H1 (cell line): Measurements from ENCODE around the gene MYL5. TPM values are rescaled to one million over a fixed set of nuclear protein-coding genes. Genes with fewer than 3 reads are reported as not detected.

Experiments
- CHD2 ChIP-seq: IDR thresholded peaks from 2 replicates; pipeline ENCODE4 v1.6.1; 2012; ENCODE audit warnings: low read length, improper control_type of control experiment
- FOSL1 ChIP-seq: IDR thresholded peaks from 2 replicates; pipeline ENCODE4 v1.6.1; 2011; ENCODE audit warnings: mild to moderate bottlenecking, low read depth, low read length, moderate library complexity; ENCODE audit not compliant: insufficient read depth
- KDM1A ChIP-seq: fragments of 200-600, 300-600 bp; sonication (generic); IDR thresholded peaks from 2 replicates; pipeline ENCODE4 v1.7.1; 2016; ENCODE audit warnings: mild to moderate bottlenecking, low read length, borderline replicate concordance
- KDM5A ChIP-seq: fragments of 200-600 bp; IDR thresholded peaks from 2 replicates; pipeline ENCODE4 v1.7.1; 2012; ENCODE audit warnings: mild to moderate bottlenecking, low read length, inconsistent platforms, mixed read lengths
- PHF8 ChIP-seq: fragments of 200-600 bp; sonication (generic); conservative IDR thresholded peaks from 2 replicates; pipeline ENCODE4 v1.7.1; 2012; ENCODE audit warnings: low read depth, mild to moderate bottlenecking, inconsistent platforms, low read length, moderate library complexity
- RFX5 ChIP-seq: IDR thresholded peaks from 2 replicates; pipeline ENCODE4 v1.6.1; 2011; ENCODE audit warnings: low read depth, low read length, improper control_type of control experiment, borderline replicate concordance
- SIRT6 ChIP-seq: IDR thresholded peaks from one replicate; pipeline ENCODE4 v1.7.1; 2012; ENCODE audit warnings: low read length, inconsistent platforms
- SUZ12 ChIP-seq: fragments of 200-600 bp; sonication (generic); IDR thresholded peaks from 2 replicates; pipeline ENCODE4 v1.6.1; 2012; ENCODE audit warnings: mild to moderate bottlenecking, inconsistent platforms, low read length, moderate library complexity, mixed read lengths
- TAF1 ChIP-seq: IDR thresholded peaks from 2 replicates; pipeline ENCODE4 v1.6.1; 2011; ENCODE audit warnings: mild to moderate bottlenecking, low read depth, low read length
- TAF7 ChIP-seq: optimal IDR thresholded peaks from 2 replicates; pipeline ENCODE3; 2011; ENCODE audit warnings: low read depth, mild to moderate bottlenecking, inconsistent platforms, low read length, moderate library complexity, borderline replicate concordance
- TCF12 ChIP-seq: IDR thresholded peaks from 2 replicates; pipeline ENCODE4 v1.6.1; 2011; ENCODE audit warnings: low read depth, mild to moderate bottlenecking, low read length
- polyA plus RNA-seq, 7 experiments: library from polyadenylated mRNA; depleted of rRNA in 3 of 7; stranded (reverse) in 5 of 7; unstranded in 2 of 7; fragments of >200 nt in 5 of 7; fragments of 200-250 nt in 2 of 7; gene quantifications; 1 replicate in 5 of 7; 2 replicates in 1 of 7; 4 replicates in 1 of 7; pipeline versions ENCODE4 v1.2.1 to v1.2.3, GENCODE V29; 2011 to 2013; ENCODE audit warnings: missing spikeins in 2 of 7, mixed read lengths in 2 of 7
- total RNA-seq: library from RNA; stranded (reverse); fragmentation: NEBNext Ultra II Directional; extraction: Animal tissue kit (Norgen Biotek cat#: 25700); gene quantifications from 2 replicates; pipeline ENCODE4 v1.2.1, GENCODE V29; 2021
- TF ChIP-seq, protein P1 (sequence below): fragments of 300-600 bp; sonication (generic); IDR thresholded peaks from 2 replicates; pipeline ENCODE4 v1.7.1; 2012; ENCODE audit warnings: low read length, moderate library complexity, mild to moderate bottlenecking, inconsistent platforms; ENCODE audit not compliant: insufficient replicate concordance

The MYL5 gene
- total and polyA plus RNA-seq, 2 of the 8 experiments (the other 6 are each of a cell fraction or from before 2014, with no cell fraction given), result 5.7 to 6.8 TPM

DNA sequence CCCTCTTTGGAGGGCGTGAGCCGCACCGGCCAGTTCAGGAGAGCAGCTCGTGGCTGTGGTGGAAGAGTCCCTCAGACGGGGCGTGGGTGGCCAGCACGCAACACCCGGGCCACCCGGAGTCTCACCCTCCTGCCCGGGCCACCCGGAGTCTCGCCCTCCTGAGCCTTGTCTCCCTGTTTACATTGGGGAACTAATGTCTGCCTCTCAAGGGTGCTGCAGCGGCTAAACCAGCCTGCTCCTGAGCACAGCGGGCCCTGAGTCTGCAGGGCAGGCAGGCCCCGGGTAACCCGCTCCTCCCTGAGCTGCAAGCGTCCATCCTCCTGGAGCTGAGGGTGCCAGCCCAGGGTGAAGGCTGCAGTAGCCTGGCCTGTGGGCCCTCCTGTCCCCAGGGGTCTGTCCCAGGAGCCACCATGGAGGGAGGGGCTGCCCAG is 46.0 kb upstream of the MYL5 start (continued):
- TF ChIP-seq, protein P1, sequence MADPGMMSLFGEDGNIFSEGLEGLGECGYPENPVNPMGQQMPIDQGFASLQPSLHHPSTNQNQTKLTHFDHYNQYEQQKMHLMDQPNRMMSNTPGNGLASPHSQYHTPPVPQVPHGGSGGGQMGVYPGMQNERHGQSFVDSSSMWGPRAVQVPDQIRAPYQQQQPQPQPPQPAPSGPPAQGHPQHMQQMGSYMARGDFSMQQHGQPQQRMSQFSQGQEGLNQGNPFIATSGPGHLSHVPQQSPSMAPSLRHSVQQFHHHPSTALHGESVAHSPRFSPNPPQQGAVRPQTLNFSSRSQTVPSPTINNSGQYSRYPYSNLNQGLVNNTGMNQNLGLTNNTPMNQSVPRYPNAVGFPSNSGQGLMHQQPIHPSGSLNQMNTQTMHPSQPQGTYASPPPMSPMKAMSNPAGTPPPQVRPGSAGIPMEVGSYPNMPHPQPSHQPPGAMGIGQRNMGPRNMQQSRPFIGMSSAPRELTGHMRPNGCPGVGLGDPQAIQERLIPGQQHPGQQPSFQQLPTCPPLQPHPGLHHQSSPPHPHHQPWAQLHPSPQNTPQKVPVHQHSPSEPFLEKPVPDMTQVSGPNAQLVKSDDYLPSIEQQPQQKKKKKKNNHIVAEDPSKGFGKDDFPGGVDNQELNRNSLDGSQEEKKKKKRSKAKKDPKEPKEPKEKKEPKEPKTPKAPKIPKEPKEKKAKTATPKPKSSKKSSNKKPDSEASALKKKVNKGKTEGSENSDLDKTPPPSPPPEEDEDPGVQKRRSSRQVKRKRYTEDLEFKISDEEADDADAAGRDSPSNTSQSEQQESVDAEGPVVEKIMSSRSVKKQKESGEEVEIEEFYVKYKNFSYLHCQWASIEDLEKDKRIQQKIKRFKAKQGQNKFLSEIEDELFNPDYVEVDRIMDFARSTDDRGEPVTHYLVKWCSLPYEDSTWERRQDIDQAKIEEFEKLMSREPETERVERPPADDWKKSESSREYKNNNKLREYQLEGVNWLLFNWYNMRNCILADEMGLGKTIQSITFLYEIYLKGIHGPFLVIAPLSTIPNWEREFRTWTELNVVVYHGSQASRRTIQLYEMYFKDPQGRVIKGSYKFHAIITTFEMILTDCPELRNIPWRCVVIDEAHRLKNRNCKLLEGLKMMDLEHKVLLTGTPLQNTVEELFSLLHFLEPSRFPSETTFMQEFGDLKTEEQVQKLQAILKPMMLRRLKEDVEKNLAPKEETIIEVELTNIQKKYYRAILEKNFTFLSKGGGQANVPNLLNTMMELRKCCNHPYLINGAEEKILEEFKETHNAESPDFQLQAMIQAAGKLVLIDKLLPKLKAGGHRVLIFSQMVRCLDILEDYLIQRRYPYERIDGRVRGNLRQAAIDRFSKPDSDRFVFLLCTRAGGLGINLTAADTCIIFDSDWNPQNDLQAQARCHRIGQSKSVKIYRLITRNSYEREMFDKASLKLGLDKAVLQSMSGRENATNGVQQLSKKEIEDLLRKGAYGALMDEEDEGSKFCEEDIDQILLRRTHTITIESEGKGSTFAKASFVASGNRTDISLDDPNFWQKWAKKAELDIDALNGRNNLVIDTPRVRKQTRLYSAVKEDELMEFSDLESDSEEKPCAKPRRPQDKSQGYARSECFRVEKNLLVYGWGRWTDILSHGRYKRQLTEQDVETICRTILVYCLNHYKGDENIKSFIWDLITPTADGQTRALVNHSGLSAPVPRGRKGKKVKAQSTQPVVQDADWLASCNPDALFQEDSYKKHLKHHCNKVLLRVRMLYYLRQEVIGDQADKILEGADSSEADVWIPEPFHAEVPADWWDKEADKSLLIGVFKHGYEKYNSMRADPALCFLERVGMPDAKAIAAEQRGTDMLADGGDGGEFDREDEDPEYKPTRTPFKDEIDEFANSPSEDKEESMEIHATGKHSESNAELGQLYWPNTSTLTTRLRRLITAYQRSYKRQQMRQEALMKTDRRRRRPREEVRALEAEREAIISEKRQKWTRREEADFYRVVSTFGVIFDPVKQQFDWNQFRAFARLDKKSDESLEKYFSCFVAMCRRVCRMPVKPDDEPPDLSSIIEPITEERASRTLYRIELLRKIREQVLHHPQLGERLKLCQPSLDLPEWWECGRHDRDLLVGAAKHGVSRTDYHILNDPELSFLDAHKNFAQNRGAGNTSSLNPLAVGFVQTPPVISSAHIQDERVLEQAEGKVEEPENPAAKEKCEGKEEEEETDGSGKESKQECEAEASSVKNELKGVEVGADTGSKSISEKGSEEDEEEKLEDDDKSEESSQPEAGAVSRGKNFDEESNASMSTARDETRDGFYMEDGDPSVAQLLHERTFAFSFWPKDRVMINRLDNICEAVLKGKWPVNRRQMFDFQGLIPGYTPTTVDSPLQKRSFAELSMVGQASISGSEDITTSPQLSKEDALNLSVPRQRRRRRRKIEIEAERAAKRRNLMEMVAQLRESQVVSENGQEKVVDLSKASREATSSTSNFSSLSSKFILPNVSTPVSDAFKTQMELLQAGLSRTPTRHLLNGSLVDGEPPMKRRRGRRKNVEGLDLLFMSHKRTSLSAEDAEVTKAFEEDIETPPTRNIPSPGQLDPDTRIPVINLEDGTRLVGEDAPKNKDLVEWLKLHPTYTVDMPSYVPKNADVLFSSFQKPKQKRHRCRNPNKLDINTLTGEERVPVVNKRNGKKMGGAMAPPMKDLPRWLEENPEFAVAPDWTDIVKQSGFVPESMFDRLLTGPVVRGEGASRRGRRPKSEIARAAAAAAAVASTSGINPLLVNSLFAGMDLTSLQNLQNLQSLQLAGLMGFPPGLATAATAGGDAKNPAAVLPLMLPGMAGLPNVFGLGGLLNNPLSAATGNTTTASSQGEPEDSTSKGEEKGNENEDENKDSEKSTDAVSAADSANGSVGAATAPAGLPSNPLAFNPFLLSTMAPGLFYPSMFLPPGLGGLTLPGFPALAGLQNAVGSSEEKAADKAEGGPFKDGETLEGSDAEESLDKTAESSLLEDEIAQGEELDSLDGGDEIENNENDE, result no peak
- TF ChIP-seq TCF12 (no peak), RFX5 (no peak), TAF7 (no peak), KDM1A (no peak), CHD2 (no peak), KDM5A (no peak), FOSL1 (no peak), PHF8 (no peak), SIRT6 (no peak), SUZ12 (no peak), TAF1 (no peak)
- TF ChIP-seq, all 59 proteins: peak for 0
